BJ (cell line): Measurements from ENCODE around the gene EHD4. TPM values are rescaled to one million over a fixed set of nuclear protein-coding genes. Genes with fewer than 3 reads are reported as not detected.

Experiments used
- CTCF ChIA-PET: fragments of 350-600 bp; formaldehyde crosslinking; extraction: SDS; loops from one replicate; lab custom pipeline; 2021; ENCODE audit warnings: antibody characterized with exemption, inconsistent platforms; lab: Yijun Ruan, JAX
- POLR2A ChIA-PET: fragments of 300-600 bp; sonication (Branson Sonifier 250); formaldehyde crosslinking; extraction: SDS; loops from one replicate; lab custom pipeline; 2021; ENCODE audit warnings: antibody characterized with exemption; lab: Charles Lee
- DNase-seq: peaks from one replicate; pipeline ENCODE4 v3.0.0-alpha.2; 2011; ENCODE audit warnings: low read depth
- H3K27me3 ChIP-seq: 2 replicates; pipeline ENCODE4 v1.6.0; 2011; ENCODE audit warnings: low read length; ENCODE audit not compliant: control insufficient read depth, insufficient read depth
- H3K36me3 ChIP-seq: 2 replicates; pipeline ENCODE4 v1.5.1; 2011; ENCODE audit warnings: low read length; ENCODE audit not compliant: control insufficient read depth, insufficient read depth
- H3K4me3 ChIP-seq: 2 replicates; pipeline ENCODE4 v1.5.1; 2011; ENCODE audit warnings: low read depth, mild to moderate bottlenecking, control low read depth, low read length
- polyA plus RNA-seq: library from polyadenylated mRNA; depleted of rRNA; stranded (reverse); fragments of >200 nt; gene quantifications from 2 replicates; pipeline ENCODE4 v1.2.3, GENCODE V29; 2011
- TF ChIP-seq, protein P1 (sequence below): IDR thresholded peaks from 2 replicates; pipeline ENCODE4 v1.5.1; 2011; ENCODE audit warnings: low read depth, mild to moderate bottlenecking, control low read depth, inconsistent platforms, low read length, moderate library complexity; ENCODE audit not compliant: insufficient read depth

The EHD4 gene
- polyA plus RNA-seq, 1 experiment = 17.0 TPM

DNA sequence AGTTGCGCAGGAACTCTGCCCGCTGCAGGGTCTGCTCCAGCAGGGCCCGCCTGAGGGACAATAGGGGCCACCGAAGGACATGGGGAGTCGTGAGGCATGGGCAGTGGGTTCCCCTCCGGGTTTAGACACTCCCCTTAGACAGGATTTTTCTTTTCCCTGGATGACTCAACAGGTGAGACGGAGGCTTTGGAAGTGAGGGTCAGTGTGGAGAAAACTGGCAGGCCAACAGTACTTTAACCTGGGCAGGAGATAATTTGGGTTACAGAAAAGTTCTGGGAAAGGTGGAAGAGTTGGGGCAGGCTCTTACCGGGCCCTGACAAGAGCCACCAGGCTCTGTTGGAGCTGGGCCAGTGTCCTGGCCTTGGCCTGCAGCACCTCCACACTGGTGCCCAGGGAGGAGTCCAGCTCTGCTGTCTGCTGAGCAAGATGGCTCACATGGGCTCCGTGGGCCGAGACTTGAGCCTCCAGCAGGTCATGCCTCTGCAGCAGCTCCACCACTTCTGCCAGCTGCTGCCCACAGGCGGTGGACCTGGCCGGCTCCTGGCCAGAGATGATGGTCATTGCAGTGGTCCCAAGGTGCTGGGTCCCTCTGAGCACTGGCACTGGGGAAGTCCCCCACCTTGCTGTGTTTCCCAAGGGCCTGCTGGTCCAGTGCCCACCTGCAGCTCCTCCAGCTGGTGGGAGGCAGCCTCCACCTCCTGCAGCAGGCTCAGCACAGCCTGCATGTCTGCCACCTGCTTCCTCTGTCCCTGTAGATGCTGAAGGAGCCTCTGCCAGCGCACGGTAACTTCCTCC is 89.5 kb downstream of the EHD4 start:
- Histone ChIP-seq H3K36me3 (no peaks in the 10 kb centered on the region), H3K27me3 (peaks cover 5% of the 10 kb centered on the region), H3K4me3 (no peak overlapping the region)
- ChIA-PET CTCF (no interaction called here), POLR2A (no interaction called here)
- TF ChIP-seq, protein P1, sequence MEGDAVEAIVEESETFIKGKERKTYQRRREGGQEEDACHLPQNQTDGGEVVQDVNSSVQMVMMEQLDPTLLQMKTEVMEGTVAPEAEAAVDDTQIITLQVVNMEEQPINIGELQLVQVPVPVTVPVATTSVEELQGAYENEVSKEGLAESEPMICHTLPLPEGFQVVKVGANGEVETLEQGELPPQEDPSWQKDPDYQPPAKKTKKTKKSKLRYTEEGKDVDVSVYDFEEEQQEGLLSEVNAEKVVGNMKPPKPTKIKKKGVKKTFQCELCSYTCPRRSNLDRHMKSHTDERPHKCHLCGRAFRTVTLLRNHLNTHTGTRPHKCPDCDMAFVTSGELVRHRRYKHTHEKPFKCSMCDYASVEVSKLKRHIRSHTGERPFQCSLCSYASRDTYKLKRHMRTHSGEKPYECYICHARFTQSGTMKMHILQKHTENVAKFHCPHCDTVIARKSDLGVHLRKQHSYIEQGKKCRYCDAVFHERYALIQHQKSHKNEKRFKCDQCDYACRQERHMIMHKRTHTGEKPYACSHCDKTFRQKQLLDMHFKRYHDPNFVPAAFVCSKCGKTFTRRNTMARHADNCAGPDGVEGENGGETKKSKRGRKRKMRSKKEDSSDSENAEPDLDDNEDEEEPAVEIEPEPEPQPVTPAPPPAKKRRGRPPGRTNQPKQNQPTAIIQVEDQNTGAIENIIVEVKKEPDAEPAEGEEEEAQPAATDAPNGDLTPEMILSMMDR = no peak
- DNase-seq = no peak

DNA sequence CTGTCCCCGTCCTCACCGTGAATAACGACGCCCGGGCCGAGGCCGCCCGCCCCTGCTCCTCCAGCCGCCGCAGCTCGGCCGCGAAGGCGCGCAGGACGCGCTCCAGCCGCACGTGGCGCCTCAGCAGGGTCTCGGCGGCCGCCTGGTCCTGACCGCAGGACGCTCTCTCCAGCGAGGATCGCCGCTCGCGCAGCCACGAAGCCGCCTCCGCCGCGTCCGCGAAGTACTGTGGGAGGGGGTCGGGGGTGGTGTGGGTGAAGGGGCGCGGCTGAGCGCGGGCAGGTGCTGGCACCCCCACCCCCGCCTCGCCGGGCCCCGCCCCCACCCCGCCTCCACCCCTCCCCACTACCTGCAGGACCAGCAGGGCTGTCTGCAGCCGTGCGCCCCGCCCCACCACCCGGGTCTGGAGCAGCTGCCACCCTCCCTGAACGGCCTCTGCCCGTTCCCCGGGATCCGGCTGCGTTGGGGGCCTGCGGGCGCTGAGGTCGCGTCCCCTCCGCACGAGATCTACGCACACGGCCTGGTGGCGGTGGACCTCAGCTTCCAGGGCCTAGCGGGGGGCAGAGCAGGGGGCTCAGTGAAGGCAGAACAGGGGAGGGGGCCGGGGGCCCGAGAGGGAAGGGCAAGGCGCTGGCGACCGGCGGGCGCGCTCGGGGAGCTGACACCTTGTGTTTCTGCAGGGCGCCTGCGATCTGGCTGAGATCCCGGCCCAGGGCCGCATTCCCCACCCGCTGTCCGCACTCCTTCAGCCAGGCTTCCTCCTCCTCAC is 90.3 kb downstream of the EHD4 start:
- TF ChIP-seq, protein P1 = no peak
- ChIA-PET CTCF (interaction anchor here (1.3 to 1.6 kb wide), 2 partner anchors 9 to 11 kb away, joined by 3 read pairs; no protein-coding TSS in a partner anchor), POLR2A (no interaction called here)
- peaks cover 6% of the 10 kb centered on the region for H3K27me3 ChIP-seq
- DNase-seq = no peak
- H3K4me3 ChIP-seq = no peak overlapping the region
- H3K36me3 ChIP-seq = no peaks in the 10 kb centered on the region

DNA sequence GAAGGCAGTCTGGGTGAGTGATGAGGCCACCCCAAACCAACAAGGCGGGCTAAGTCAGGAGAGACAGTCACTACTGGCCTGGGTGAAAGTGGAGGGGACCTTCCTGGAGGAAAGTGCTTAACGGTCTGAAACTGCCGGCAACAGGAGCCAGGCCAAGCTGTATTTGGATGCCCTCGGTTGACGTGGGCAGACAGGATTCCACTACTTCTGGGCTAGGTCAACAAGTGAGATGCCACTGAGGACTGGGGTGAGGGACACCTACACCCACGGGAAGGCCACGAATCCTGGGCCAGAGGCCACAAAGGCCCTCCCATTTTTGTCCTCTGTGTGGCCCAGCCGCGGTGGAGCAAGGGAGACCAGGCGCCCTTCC is 90.8 kb downstream of the EHD4 start:
- POLR2A ChIA-PET = no interaction called here
- no peak for DNase-seq
- TF ChIP-seq, protein P1 = no peak
- Histone ChIP-seq H3K36me3 (no peaks in the 10 kb centered on the region), H3K27me3 (peaks cover 8% of the 10 kb centered on the region), H3K4me3 (no peak overlapping the region)
- CTCF ChIA-PET = interaction anchor here (1.3 to 1.6 kb wide), 2 partner anchors 9 to 11 kb away, joined by 3 read pairs; no protein-coding TSS in a partner anchor

DNA sequence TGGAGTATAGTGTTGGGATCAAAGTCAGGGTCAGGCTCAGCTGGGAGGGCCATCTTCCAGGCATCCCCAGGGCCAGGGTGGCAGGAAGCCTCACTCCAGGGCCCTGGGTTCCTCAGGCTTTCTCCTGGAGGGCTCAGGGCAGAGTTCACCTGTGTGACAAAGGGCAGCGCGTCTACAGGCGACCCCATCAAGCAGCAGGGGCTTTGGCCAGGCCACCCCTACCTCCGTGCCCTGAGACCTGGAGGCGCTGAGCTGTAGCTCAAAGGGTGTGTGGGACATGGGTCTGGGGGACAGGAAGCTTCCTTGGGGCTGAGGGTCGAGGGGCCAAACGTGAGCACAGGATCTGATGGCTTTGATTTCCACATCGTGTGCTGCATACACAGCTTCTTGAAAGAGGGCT is 91.3 kb downstream of the EHD4 start:
- no peak for DNase-seq
- Histone ChIP-seq H3K4me3 (no peak overlapping the region), H3K27me3 (peaks cover 8% of the 10 kb centered on the region), H3K36me3 (no peaks in the 10 kb centered on the region)
- TF ChIP-seq, protein P1 = no peak
- ChIA-PET POLR2A (no interaction called here), CTCF (interaction anchor here (1.3 to 1.6 kb wide), 2 partner anchors 10 kb away, joined by 3 read pairs; no protein-coding TSS in a partner anchor)
